ENCODE results near the gene UFD1.

DNA sequence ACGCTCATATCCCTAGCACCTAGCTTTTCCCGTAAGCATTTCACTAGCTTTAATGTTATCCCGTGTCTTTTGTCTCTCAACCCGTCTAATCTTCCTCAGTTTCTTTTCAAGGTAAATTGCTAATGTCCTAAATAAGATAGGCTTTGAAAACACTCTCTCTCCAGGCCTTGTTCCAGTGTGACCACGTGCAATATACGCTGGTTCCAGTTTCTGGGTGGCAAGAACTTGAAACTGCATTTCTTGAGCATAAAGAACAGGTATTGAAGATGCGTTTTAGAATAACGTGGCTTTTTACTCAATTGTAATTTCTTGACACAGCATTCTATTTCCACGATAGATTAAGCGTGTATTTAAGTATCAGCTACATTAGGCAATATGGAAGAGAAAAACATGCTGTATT is 1.8 kb upstream of the UFD1 start:
- TF ChIP-seq, protein P1, sequence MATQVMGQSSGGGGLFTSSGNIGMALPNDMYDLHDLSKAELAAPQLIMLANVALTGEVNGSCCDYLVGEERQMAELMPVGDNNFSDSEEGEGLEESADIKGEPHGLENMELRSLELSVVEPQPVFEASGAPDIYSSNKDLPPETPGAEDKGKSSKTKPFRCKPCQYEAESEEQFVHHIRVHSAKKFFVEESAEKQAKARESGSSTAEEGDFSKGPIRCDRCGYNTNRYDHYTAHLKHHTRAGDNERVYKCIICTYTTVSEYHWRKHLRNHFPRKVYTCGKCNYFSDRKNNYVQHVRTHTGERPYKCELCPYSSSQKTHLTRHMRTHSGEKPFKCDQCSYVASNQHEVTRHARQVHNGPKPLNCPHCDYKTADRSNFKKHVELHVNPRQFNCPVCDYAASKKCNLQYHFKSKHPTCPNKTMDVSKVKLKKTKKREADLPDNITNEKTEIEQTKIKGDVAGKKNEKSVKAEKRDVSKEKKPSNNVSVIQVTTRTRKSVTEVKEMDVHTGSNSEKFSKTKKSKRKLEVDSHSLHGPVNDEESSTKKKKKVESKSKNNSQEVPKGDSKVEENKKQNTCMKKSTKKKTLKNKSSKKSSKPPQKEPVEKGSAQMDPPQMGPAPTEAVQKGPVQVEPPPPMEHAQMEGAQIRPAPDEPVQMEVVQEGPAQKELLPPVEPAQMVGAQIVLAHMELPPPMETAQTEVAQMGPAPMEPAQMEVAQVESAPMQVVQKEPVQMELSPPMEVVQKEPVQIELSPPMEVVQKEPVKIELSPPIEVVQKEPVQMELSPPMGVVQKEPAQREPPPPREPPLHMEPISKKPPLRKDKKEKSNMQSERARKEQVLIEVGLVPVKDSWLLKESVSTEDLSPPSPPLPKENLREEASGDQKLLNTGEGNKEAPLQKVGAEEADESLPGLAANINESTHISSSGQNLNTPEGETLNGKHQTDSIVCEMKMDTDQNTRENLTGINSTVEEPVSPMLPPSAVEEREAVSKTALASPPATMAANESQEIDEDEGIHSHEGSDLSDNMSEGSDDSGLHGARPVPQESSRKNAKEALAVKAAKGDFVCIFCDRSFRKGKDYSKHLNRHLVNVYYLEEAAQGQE (IDR thresholded peaks at IDR 0.05; ENCODE audit: insufficient read depth in 1 of 2, low read depth in 2 of 2, low read length in 2 of 2), result no peak
- TF ChIP-seq FOXP2 (optimal IDR thresholded peaks at IDR 0.05; ENCODE audit: borderline replicate concordance, extremely low read depth, extremely low read length, insufficient read depth), result no peak
- no peak for TF ChIP-seq POLR2AphosphoS5 (IDR thresholded peaks at IDR 0.05; ENCODE audit: low read depth, low read length)
- TF ChIP-seq TAF1 (IDR thresholded peaks at IDR 0.05; ENCODE audit: borderline replicate concordance, insufficient read depth, low read length), result no peak
- TF ChIP-seq SIN3A (IDR thresholded peaks at IDR 0.05; ENCODE audit: borderline replicate concordance, insufficient read depth, low read length), result no peak
